ENCODE measurements around the gene PCNX3.
"Not testable (repeated sequence)": the region's sequence is repeated elsewhere in the genome, so short reads cannot be mapped to it uniquely, and the experiment has no call there.

The PCNX3 gene

DNA sequence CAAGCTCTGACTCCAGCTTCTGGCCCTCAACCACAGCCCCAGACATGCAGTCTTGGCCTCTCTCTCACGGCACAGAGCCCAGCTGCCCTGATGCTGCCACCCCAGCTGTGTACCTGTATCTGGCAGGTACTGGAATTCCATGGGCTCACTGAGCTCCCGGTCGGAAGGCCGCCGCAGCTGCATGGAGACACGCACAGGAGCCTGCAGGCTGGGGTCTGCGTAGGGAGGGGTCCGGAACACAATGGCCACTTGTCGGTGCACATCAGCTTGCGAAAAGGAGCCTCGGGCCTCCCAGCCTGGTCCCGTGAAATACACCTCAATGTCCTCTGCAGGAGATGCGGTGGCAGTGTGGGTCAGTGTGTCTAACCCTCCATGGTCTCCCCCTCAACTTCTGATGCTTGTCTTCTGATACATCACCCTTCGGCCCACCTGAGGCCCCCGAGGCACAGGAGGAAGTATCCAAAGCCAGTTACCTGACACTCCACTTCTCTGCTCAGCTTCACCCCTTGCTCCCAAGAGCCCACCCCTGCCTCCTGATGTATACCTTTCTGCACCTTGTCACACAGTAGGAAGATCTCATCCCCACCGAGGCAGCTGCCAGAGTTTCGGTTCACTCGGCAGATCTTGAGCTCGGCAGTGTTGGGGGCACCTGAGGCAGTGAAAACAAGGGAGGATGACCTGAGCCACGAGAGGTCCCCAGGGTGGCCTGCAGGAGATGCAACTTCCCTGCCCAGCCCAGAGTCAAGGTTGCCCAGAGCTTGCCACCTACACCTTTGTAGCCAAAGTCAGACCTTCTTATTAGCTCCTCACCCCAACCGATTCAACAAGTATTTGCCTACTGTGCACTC, 42.8 kb downstream of the PCNX3 start:
- DNase-seq: no peak

DNA sequence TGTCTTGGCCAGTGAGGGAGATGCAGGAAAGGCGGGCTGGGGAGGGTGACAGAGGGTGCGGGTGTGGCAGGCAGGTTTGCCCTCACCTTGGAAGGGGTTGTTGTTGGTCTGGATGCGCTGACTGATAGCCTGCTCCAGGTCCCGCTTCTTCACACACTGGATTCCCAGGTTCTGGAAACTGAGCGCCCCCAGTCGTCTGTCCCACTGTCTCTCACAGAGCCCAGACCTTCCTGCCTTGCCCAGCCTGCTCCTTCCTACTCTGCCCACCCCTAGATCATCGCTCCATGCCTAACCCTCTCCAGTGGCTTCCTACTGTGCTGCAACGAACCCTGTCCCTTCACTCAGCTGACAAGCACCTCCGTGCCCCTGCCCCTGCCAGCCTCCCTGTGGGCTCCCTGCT, 44.5 kb downstream of the PCNX3 start:
- DNase-seq: no peak

DNA sequence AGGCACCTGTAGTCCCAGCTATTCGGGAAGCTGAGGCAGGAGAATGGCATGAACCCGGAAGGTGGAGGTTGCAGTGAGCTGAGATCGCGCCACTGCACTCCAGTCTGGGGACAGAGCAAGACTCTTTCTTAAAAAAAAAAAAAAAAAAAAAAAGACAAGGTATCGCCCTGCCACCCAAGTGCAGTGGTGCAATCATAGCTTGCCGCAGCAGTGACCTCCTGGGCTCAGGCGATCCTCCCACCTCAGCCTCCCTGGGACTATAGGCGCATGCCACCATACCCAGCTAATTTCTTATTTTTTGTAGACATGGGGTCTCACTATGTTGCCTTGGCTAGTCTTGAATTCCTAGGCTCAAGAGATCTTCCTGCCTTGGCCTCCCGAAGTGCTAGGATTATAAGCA, 45.3 kb downstream of the PCNX3 start:
- DNase-seq: not testable (repeated sequence)

DNA sequence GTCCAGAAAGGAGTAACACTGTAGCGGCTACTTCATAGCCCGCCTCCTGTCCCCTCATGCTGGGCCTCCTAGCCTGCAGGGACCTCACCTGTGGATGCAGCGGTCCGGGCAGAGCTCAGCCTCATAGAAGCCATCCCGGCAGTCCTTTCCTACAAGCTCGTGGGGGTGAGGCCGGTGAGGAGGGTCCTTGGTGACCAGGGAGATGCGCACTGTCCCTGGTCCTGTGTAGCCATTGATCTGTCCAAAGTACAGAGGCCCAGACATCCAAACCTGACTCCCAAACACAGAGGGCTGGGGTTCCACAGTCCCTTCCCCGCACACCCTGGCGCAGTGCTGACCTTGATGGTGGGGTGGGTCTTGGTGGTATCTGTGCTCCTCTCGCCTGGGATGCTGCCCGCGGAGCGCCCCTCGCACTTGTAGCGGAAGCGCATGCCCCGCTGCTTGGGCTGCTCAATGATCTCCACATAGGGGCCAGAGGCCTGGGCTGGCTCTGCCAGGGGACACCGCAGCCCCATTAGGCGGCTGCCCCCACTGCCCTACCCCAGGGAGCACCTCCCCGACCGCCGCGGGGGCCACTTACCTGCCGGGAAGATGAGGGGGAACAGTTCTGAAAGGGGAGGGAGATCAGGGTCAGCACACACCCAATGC, 46.1 kb downstream of the PCNX3 start:
- no peak for DNase-seq

DNA sequence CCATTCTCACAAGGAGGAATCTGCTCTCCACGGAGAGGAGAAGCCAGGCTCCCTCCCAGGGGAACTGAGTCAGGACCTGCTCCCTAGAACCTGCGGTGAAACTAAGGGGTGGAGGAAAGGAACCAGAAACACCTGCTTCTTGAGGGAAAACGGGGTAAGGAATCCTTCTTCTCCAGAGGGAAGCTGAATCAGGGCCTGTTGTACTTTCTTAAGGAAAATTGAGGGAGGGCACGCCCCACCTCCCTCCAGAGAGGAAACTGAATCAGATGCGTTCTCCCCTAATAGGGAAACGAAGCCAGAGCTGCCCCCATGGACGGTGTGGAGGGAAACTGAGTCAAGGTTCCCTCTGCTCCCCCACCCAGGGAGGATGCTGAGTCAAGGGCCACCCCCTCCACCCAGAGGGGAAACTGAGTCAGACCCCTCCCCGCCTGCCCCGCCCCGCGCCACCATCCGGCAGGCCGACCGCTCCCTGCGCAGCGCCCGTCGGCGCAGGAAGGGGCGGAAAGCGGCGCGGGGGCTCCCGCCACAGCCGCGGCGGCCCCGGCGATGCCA, 46.7 kb downstream of the PCNX3 start:
- no peak for DNase-seq

DNA sequence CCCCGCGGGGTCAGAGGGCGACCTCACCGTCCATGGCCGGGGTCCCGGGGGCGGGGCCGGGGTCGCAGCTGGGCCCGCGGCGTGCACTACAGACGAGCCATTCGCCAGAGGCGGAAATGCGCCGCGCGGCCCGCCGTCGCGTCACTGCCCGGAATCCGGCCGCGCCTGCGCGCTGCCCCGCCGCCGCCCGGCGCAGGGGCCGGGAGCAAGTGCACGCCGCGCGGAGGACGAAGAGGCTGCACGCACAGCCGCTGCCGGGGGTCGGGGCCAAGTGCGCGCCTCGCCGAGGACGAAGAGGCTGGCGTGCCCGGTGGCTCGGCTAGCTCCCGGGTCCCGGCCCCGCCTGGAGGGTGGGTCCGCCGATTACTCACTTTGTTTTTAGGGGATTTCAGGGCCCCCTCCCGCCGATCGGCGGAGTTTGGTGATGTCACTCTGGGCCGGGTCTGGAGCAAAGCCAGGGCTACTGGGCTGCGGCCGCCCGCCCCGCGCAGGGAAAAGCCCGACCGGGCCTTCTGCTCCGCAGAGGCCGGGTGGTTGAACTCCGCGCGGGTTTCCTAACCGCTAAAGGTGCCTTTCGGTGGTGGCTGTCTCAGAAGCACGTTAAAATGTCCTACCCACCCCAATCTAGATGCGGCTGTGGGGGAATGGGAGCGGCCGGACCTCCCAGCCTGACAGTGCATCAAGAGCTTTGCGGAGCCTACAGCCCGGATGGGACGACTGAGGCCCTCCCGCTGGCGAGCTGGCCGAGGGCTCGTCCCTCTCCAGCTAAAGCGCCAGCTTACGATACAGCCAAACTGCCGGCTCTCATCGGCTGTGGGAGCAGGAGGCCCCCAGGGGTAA, 47.4 kb downstream of the PCNX3 start, which contains the start of gene RELA:
RELA (minus strand) TSS at position 118 of the 840 bp plus-strand sequence; CDS start at position 34, 84 bp downstream.
- peak; percentile 82 for DNase-seq

DNA sequence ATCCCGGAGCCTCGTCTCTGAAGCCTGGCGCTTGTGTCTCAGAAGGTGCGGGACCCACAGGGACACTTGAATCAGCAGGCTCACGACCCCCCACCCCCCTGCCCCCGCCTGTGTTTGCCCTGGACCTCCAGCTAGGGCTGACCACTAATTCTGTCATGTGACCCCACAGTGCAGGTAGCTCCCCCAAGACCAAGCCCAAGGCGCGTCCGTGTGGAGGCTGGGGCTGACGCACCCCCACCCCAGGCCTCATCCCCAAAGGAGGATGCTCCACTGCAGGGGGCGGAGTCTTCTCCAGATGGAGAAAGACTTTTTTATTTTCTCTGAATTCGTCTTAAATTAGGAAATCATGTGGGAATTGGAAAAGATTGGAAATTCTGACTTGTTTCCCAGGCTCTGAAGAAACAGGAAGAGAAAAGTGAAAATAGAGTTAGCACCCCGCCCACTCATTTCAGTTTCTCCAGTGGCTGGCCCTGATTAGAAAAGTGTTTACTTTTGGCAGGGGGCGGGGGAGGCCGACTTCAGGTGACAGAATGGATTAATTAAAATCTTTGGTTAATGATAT, 48.1 kb downstream of the PCNX3 start:
- peak; percentile 20 for DNase-seq

DNA sequence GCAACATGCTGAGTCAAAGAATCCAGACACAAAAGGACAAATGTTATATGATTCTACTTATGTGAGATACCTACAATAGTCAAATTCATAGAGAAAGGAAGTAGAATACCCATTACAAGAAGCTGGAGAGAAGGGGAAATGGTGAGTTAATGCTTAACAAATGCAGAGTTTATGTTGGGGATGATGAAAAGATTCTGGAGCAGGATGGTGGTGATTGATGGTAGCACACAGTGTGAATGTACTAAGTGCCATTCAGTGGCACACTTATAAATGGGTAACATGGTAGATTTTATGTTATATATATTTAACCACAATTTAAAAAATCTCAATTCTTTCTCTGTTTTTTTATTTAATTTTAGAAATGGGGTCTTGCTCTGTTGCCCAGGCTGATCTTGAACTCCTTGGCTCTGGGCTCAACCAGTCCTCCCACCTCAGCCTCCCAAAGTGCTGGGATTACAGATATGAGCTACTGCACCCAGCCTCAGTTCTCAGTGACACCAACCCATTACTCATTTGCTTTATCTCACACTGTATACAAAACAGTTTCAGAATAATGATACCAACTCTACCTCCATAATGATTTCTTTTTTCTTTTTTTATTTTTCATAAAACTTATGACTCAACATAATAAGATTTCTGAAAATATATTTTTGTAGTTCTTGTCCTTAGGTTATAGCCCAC, 56.7 kb downstream of the PCNX3 start:
- DNase-seq: no peak

DNA sequence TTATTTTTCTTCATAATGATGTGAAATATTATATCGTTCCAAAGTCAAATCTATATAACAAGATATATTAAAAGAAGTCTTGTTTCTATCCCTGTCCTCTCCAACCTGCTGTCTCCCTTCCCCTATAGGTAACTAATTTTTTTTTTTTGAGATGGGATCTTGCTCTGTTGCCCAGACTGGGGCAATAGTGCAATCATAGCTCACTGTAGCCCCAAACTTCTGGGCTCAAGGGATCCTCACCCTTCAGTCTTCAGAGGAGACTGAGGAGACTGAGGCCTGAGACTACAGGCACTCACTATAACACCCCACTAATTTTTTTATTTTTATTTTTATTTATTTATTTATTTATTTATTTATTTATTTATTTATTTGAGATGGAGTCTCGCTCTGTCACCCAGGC, 57.4 kb downstream of the PCNX3 start:
- no peak for DNase-seq

DNA sequence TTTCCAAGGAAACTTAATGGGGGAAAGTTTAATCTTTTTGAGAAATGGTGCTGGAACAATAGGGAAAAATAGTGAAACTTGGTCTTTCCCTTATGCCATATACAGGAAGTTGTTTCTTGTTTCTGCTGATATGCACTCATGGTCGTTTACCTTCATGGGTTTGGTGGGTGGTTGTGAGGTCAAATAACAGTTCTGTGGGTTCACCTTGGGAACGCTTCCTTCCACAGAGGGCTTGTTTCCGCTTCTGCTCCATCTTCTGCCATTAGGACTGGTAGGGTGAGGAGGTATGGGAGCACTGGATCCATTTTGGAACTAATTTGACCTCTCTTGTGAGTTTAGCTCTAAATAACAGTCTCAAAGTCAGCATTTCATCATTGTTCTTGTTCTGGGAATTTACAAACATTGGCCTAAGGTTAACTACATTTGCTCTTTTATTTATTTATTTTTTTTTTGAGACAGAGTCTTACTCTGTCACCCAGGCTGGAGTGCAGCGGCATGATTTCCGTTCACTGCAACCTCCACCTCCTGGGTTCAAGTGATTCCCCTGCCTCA, 64.7 kb downstream of the PCNX3 start:
- no peak for DNase-seq

DNA sequence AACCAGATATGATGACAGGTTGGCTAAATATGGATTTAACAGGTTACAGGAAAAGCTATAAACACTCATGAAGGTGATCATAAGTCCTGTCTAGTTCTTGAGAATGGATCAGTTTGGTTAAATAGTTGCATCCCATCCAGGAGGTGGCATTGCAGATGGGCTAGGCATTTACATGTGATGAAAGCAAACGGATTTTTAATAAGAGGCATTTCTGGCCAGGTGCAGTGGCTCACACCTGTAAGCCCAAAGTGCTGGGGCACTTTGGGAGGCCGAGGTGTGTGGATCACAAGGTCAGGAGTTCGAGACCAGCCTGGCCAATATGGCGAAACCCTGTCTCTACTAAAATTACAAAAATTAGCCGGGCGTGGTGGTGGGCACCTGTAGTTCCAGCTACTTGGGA, 67.9 kb downstream of the PCNX3 start:
- DNase-seq: not testable (repeated sequence)

DNA sequence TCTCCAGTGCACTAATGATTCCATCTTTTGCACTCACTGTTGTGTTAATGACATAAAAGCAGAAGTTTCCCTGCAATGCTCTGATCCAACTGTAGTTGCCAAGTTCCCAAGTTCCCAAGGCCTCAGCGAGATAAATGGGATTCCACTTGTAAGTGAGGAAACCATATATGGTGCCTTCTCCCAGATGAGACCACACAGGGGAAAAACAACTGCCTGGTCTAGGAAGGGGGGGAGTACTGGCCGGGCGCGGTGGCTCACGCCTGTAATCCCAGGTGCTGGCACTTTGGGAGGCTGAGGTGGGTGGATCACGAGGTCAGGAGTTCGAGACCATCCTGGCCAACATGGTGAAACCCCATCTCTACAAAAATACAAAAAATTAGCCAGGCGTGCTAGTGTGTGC, 70.4 kb downstream of the PCNX3 start:
- no peak for DNase-seq

All from DMS79 treated with DMSO at 0.1 percent for 48 hours (cell line).